IPS DF 6.9 (cell line): ENCODE results near the gene OSTC.

Experiments
- DNase-seq: peaks from one replicate; pipeline ENCODE4 v3.0.0-alpha.2; 2013; ENCODE audit warnings: low read depth, low spot score
- H3K27ac ChIP-seq: one replicate; pipeline ENCODE4 v1.5.1; 2013; ENCODE audit warnings: low read length, control low read depth
- H3K27me3 ChIP-seq: 2 replicates; pipeline ENCODE4 v1.6.1; 2013; ENCODE audit warnings: mild to moderate bottlenecking, low read length; ENCODE audit not compliant: control insufficient read depth, insufficient read depth
- H3K36me3 ChIP-seq: 2 replicates; pipeline ENCODE4 v1.6.1; 2013; ENCODE audit warnings: low read length; ENCODE audit not compliant: control insufficient read depth, insufficient read depth
- H3K4me1 ChIP-seq: 2 replicates; pipeline ENCODE4 v1.6.1; 2013; ENCODE audit warnings: low read length; ENCODE audit not compliant: control insufficient read depth, insufficient read depth
- H3K4me3 ChIP-seq: 2 replicates; pipeline ENCODE4 v1.5.1; 2013; ENCODE audit warnings: mild to moderate bottlenecking, low read length
- H3K9me3 ChIP-seq: 2 replicates; pipeline ENCODE4 v1.6.1; 2013; ENCODE audit warnings: low read length, inconsistent platforms; ENCODE audit not compliant: control insufficient read depth, insufficient read depth
- WGBS: extraction: QIAGEN DNeasy Blood & Tissue Kit; methylation state at CpG from one replicate; pipeline ENCODE4 v1.1.7; 2013; ENCODE audit warnings: mixed read lengths, missing lambda C conversion rate; ENCODE audit not compliant: insufficient read length, insufficient coverage; 5-methylcytosine and 5-hydroxymethylcytosine counted together

The OSTC gene

GRCh38 chr4:108650212-108651013, at the start of gene OSTC:
TSS of gene OSTC (plus strand) at chr4:108650599. CDS start at chr4:108650656, 57 bp downstream.
- no peak within 1 kb of the TSS for H3K27ac ChIP-seq
- H3K9me3 ChIP-seq: no peaks in the 10 kb centered on the region
- no CpG with 5 or more reads among the region's 45 CpGs for WGBS
- H3K4me1 ChIP-seq: no peaks in the 10 kb centered on the region
- H3K36me3 ChIP-seq: no peaks in the 10 kb centered on the region
- peak; percentile 90 for DNase-seq
- H3K27me3 ChIP-seq: no peaks in the 10 kb centered on the region
- H3K4me3 ChIP-seq: peak within 1 kb of the TSS; percentile 97

- H3K36me3 ChIP-seq: no peaks in the 10 kb centered on the region
- DNase-seq: no peak
- WGBS: no CpG with 5 or more reads among the region's 3 CpGs
- H3K27me3 ChIP-seq: no peaks in the 10 kb centered on the region
- no peaks in the 10 kb centered on the region for H3K4me1 ChIP-seq
- no peak overlapping the region for H3K27ac ChIP-seq
- H3K4me3 ChIP-seq: no peak overlapping the region
- H3K9me3 ChIP-seq: no peaks in the 10 kb centered on the region
Observed at GRCh38 chr4:108601106-108601505, 49.3 kb upstream of the OSTC start.

- no CpG with 5 or more reads among the region's 1 CpG for WGBS
- no peak overlapping the region for H3K4me3 ChIP-seq
- no peaks in the 10 kb centered on the region for H3K9me3 ChIP-seq
- no peaks in the 10 kb centered on the region for H3K27me3 ChIP-seq
- DNase-seq: no peak
- H3K27ac ChIP-seq: no peak overlapping the region
- no peaks in the 10 kb centered on the region for H3K4me1 ChIP-seq
- no peaks in the 10 kb centered on the region for H3K36me3 ChIP-seq
Observed at GRCh38 chr4:108601532-108601931, 48.9 kb upstream of the OSTC start.

- no peaks in the 10 kb centered on the region for H3K4me1 ChIP-seq
- DNase-seq: no peak
- H3K27me3 ChIP-seq: no peaks in the 10 kb centered on the region
- WGBS: no CpG with 5 or more reads among the region's 3 CpGs
- no peak overlapping the region for H3K4me3 ChIP-seq
- no peaks in the 10 kb centered on the region for H3K36me3 ChIP-seq
- H3K9me3 ChIP-seq: no peaks in the 10 kb centered on the region
- H3K27ac ChIP-seq: no peak overlapping the region
Observed at GRCh38 chr4:108602163-108602562, 48.2 kb upstream of the OSTC start.

- H3K9me3 ChIP-seq: no peaks in the 10 kb centered on the region
- no peaks in the 10 kb centered on the region for H3K27me3 ChIP-seq
- H3K36me3 ChIP-seq: no peaks in the 10 kb centered on the region
- no CpG with 5 or more reads among the region's 4 CpGs for WGBS
- H3K27ac ChIP-seq: no peak overlapping the region
- DNase-seq: no peak
- H3K4me3 ChIP-seq: no peak overlapping the region
- H3K4me1 ChIP-seq: no peaks in the 10 kb centered on the region
Observed at GRCh38 chr4:108607079-108607815, 43.2 kb upstream of the OSTC start.

- Histone ChIP-seq H3K27ac (no peak overlapping the region), H3K4me3 (no peak overlapping the region), H3K9me3 (no peaks in the 10 kb centered on the region), H3K27me3 (no peaks in the 10 kb centered on the region), H3K4me1 (no peaks in the 10 kb centered on the region), H3K36me3 (no peaks in the 10 kb centered on the region)
- WGBS: no CpG with 5 or more reads among the region's 10 CpGs
- DNase-seq: no peak
Observed at GRCh38 chr4:108611365-108611764, 39.0 kb upstream of the OSTC start.

GRCh38 chr4:108612365-108612764, 38.0 kb upstream of the OSTC start:
- Histone ChIP-seq H3K27ac (no peak overlapping the region), H3K4me1 (no peaks in the 10 kb centered on the region), H3K4me3 (no peak overlapping the region), H3K9me3 (no peaks in the 10 kb centered on the region), H3K36me3 (no peaks in the 10 kb centered on the region), H3K27me3 (no peaks in the 10 kb centered on the region)
- DNase-seq: no peak
- WGBS: no CpG with 5 or more reads among the region's 6 CpGs

- no peaks in the 10 kb centered on the region for H3K27me3 ChIP-seq
- no CpG with 5 or more reads among the region's 7 CpGs for WGBS
- no peak for DNase-seq
- no peaks in the 10 kb centered on the region for H3K4me1 ChIP-seq
- H3K36me3 ChIP-seq: peaks cover 19% of the 10 kb centered on the region; the same call in 1 of the 2 replicates
- no peaks in the 10 kb centered on the region for H3K9me3 ChIP-seq
- H3K4me3 ChIP-seq: no peak overlapping the region
- H3K27ac ChIP-seq: no peak overlapping the region
Observed at GRCh38 chr4:108619372-108620100, 30.9 kb upstream of the OSTC start.

- H3K27me3 ChIP-seq: no peaks in the 10 kb centered on the region
Observed at GRCh38 chr4:108620101-108620932, 30.1 kb upstream of the OSTC start, which contains the start of gene RPL34. TSS of gene RPL34 (plus strand) at chr4:108620576. CDS start at chr4:108621960, 1,384 bp downstream.

More at GRCh38 chr4:108620101-108620932, 30.1 kb upstream of the OSTC start, which contains the start of gene RPL34:
- Histone ChIP-seq H3K4me1 (no peaks in the 10 kb centered on the region), H3K9me3 (no peaks in the 10 kb centered on the region), H3K4me3 (peak within 1 kb of the TSS; percentile 93; the same call in 1 of the 2 replicates), H3K27ac (no peak within 1 kb of the TSS), H3K36me3 (peaks cover 20% of the 10 kb centered on the region; the same call in 1 of the 2 replicates)
- DNase-seq: peak; percentile 97
- no CpG with 5 or more reads among the region's 32 CpGs for WGBS
